ENCODE measurements around the gene PRKG1. TPM values are rescaled to one million over a fixed set of nuclear protein-coding genes. Genes with fewer than 3 reads are reported as not detected.

Gene PRKG1
- polyA plus RNA-seq, 1 donor (not counting 4 experiments of a cell fraction or from before 2014, with no cell fraction given), result 0.24 TPM

DNA sequence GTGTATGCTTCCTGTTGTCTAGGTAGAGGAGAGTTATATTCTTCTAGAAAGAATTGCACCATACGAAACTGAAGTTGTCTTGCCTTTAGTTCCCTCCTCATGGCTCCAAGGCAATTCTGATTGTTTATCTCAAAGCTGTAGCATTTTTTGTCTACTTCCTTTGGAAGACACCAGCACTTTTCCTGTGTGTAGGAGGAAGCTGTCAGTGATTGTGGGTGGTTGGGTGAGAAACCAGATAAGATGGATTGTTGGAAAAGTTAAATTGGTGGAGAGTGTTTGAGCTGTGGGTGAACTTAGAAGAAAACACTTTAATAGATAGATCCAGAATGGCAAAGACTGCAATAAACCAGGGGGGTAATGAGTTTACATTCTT lies 637.2 kb downstream of the PRKG1 start:
- H3K9me3 ChIP-seq (ENCODE audit: control insufficient read depth, low read depth, low read length), result no peaks in the 10 kb centered on the region
- H3K27me3 ChIP-seq (ENCODE audit: control insufficient read depth, extremely low read depth, insufficient read depth, low read length), result no peaks in the 10 kb centered on the region
- FAIRE-seq, result no peak
- dilution Hi-C loops (cut with MboI; ENCODE audit: extremely low pct_ligation_motif_present, low sequenced_read_pairs), result no loop called here
- H2AFZ ChIP-seq (ENCODE audit: control insufficient read depth, low read length), result no peak overlapping the region
- no peak overlapping the region for H3K9ac ChIP-seq (ENCODE audit: control insufficient read depth, extremely low read depth, insufficient read depth, low read length)
- H3K4me2 ChIP-seq (ENCODE audit: control insufficient read depth, extremely low read depth, insufficient read depth, low read depth, low read length), result no peak overlapping the region
- H3K27ac ChIP-seq (ENCODE audit: control insufficient read depth, insufficient read depth, low read length), result no peak overlapping the region
- TF ChIP-seq, protein P1, sequence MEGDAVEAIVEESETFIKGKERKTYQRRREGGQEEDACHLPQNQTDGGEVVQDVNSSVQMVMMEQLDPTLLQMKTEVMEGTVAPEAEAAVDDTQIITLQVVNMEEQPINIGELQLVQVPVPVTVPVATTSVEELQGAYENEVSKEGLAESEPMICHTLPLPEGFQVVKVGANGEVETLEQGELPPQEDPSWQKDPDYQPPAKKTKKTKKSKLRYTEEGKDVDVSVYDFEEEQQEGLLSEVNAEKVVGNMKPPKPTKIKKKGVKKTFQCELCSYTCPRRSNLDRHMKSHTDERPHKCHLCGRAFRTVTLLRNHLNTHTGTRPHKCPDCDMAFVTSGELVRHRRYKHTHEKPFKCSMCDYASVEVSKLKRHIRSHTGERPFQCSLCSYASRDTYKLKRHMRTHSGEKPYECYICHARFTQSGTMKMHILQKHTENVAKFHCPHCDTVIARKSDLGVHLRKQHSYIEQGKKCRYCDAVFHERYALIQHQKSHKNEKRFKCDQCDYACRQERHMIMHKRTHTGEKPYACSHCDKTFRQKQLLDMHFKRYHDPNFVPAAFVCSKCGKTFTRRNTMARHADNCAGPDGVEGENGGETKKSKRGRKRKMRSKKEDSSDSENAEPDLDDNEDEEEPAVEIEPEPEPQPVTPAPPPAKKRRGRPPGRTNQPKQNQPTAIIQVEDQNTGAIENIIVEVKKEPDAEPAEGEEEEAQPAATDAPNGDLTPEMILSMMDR (optimal IDR thresholded peaks at IDR 0.05 in 1 of 3, IDR thresholded peaks at IDR 0.05 in 1 of 3, conservative IDR thresholded peaks at IDR 0.05 in 1 of 3; ENCODE audit: extremely low read depth in 1 of 3, insufficient read depth in 2 of 3, low read length in 3 of 3), result no peak
- no peak for TF ChIP-seq EZH2 (IDR thresholded peaks at IDR 0.05; ENCODE audit: low read length)
- H3K79me2 ChIP-seq (ENCODE audit: control insufficient read depth, insufficient read depth, low read length), result no peaks in the 10 kb centered on the region
- H4K20me1 ChIP-seq (ENCODE audit: control insufficient read depth, extremely low read depth, insufficient read depth, low read length), result no peaks in the 10 kb centered on the region
- no peaks in the 10 kb centered on the region for H3K36me3 ChIP-seq (ENCODE audit: control insufficient read depth in 2 of 2, extremely low read depth in 1 of 2, insufficient read depth in 2 of 2, low read length in 2 of 2)
- no peak overlapping the region for H3K4me3 ChIP-seq (ENCODE audit: control insufficient read depth in 2 of 3, extremely low read depth in 1 of 3, insufficient read depth in 2 of 3, low read depth in 1 of 3, low read length in 3 of 3)
- H3K4me1 ChIP-seq (ENCODE audit: control insufficient read depth, extremely low read depth, insufficient read depth, low read length), result no peaks in the 10 kb centered on the region
- no peaks in the 10 kb centered on the region for H3K9me1 ChIP-seq (ENCODE audit: control insufficient read depth, extremely low read depth, insufficient read depth, low read length)
- no peak for DNase-seq (ENCODE audit: low read depth, low spot score)

DNA sequence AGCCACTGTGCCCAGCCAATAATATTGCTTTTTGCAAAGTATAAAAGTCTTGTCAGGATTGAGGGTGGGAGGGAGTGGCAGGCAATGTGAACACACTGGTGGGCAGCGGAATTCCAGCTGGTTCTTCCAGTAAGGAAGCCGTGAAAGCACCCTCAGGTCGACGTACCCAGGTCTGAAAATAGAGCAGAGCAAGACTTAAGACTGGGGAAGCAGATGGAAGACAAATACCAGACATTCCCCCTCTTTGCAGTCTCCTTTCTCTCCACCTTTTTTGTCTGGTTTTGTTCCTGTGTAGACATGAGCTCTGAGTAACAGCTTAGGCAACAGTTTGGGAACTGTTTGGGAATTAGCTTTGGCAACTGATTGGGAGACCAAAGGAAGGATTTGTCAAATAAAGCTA lies 642.7 kb downstream of the PRKG1 start:
- Histone ChIP-seq H3K79me2 (ENCODE audit: control insufficient read depth, insufficient read depth, low read length) (no peaks in the 10 kb centered on the region), H3K4me1 (ENCODE audit: control insufficient read depth, extremely low read depth, insufficient read depth, low read length) (no peaks in the 10 kb centered on the region), H3K9me3 (ENCODE audit: control insufficient read depth, low read depth, low read length) (no peaks in the 10 kb centered on the region), H3K36me3 (ENCODE audit: control insufficient read depth in 2 of 2, extremely low read depth in 1 of 2, insufficient read depth in 2 of 2, low read length in 2 of 2) (no peaks in the 10 kb centered on the region), H3K4me2 (ENCODE audit: control insufficient read depth, extremely low read depth, insufficient read depth, low read depth, low read length) (no peak overlapping the region), H2AFZ (ENCODE audit: control insufficient read depth, low read length) (peak overlapping the region; percentile 27), H3K9ac (ENCODE audit: control insufficient read depth, extremely low read depth, insufficient read depth, low read length) (no peak overlapping the region), H3K9me1 (ENCODE audit: control insufficient read depth, extremely low read depth, insufficient read depth, low read length) (no peaks in the 10 kb centered on the region), H4K20me1 (ENCODE audit: control insufficient read depth, extremely low read depth, insufficient read depth, low read length) (no peaks in the 10 kb centered on the region), H3K27me3 (ENCODE audit: control insufficient read depth, extremely low read depth, insufficient read depth, low read length) (no peaks in the 10 kb centered on the region), H3K27ac (ENCODE audit: control insufficient read depth, insufficient read depth, low read length) (no peak overlapping the region), H3K4me3 (ENCODE audit: control insufficient read depth in 2 of 3, extremely low read depth in 1 of 3, insufficient read depth in 2 of 3, low read depth in 1 of 3, low read length in 3 of 3) (no peak overlapping the region)
- dilution Hi-C loops (cut with MboI; ENCODE audit: extremely low pct_ligation_motif_present, low sequenced_read_pairs), result no loop called here
- TF ChIP-seq, protein P1 (optimal IDR thresholded peaks at IDR 0.05 in 1 of 3, IDR thresholded peaks at IDR 0.05 in 1 of 3, conservative IDR thresholded peaks at IDR 0.05 in 1 of 3; ENCODE audit: extremely low read depth in 1 of 3, insufficient read depth in 2 of 3, low read length in 3 of 3), result no peak
- no peak for TF ChIP-seq EZH2 (IDR thresholded peaks at IDR 0.05; ENCODE audit: low read length)
- FAIRE-seq, result no peak
- no peak for DNase-seq (ENCODE audit: low read depth, low spot score)

Data from keratinocyte (primary cell).